NCI-H524 treated with DMSO at 0.1 percent for 48 hours (cell line): ENCODE data around the gene ASAP3.
"Not testable (repeated sequence)": the region's sequence is repeated elsewhere in the genome, so short reads cannot be mapped to it uniquely, and the experiment has no call there.

Source experiments
- DNase-seq: peaks from one replicate; lab custom pipeline; 2025; lab: John Stamatoyannopoulos, UW

Gene ASAP3

GRCh38 chr1:23395849-23396248 is 88.1 kb downstream of the ASAP3 start:
- no peak for DNase-seq

- no peak for DNase-seq
Measured at GRCh38 chr1:23395154-23395724, 88.7 kb downstream of the ASAP3 start.

GRCh38 chr1:23394684-23395083 is 89.3 kb downstream of the ASAP3 start:
- no peak for DNase-seq

- no peak for DNase-seq
Measured at GRCh38 chr1:23394181-23394580, 89.8 kb downstream of the ASAP3 start.

GRCh38 chr1:23393706-23394105 is 90.3 kb downstream of the ASAP3 start:
- no peak for DNase-seq

GRCh38 chr1:23392125-23392855 is 91.7 kb downstream of the ASAP3 start:
- no peak for DNase-seq

- DNase-seq, result no peak
Measured at GRCh38 chr1:23389837-23390321, 94.1 kb downstream of the ASAP3 start.

- no peak for DNase-seq
Measured at GRCh38 chr1:23387494-23387893, 96.5 kb downstream of the ASAP3 start.

GRCh38 chr1:23385119-23385621 is 98.8 kb downstream of the ASAP3 start:
- DNase-seq, result no peak

GRCh38 chr1:23384312-23385058 is 99.5 kb downstream of the ASAP3 start:
- DNase-seq, result no peak

- DNase-seq, result no peak
Measured at GRCh38 chr1:23383577-23384311, 100.2 kb downstream of the ASAP3 start.

GRCh38 chr1:23381233-23381885 is 102.6 kb downstream of the ASAP3 start:
- no peak for DNase-seq

GRCh38 chr1:23380719-23381118 is 103.3 kb downstream of the ASAP3 start:
- DNase-seq, result no peak

- DNase-seq, result not testable (repeated sequence)
Measured at GRCh38 chr1:23380236-23380635, 103.7 kb downstream of the ASAP3 start.
